ENCODE data around the gene LITAFD. TPM values are rescaled to one million over a fixed set of nuclear protein-coding genes. Genes with fewer than 3 reads are reported as not detected.
"Not testable (repeated sequence)": the region's sequence is repeated elsewhere in the genome, so short reads cannot be mapped to it uniquely, and the experiment has no call there.

The LITAFD gene
- total RNA-seq, 1 donor from 2014 or later, result not detected

DNA sequence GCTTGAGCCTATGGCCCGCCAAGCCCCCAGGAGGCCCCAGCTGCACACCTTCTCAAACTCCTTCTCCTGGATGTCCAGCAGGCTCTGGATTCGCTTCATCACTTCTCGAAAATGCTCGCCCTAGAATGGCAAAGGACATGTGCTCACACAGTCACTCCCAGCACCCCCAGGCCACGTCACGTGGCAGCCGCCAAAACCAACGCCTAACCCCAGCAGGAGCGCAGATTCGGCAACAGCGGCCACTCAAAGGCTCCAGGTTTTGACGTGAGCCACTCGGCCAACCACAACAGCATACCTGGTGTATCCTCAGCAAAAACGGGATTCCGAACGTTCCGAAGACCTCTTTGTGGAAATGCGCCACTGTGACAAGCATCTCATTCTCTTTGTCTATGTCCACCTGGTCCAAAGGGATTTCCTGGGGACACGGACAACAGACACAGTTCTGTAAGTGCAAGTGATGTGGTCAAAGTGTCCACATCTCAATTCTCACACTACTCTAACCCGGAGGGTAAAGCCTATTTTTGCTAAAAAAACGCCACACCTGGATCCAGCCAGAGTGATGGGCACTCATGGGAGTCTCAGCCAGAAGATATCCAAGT lies 12.7 kb downstream of the LITAFD start:
- no peak for DNase-seq (ENCODE audit: low spot score)

DNA sequence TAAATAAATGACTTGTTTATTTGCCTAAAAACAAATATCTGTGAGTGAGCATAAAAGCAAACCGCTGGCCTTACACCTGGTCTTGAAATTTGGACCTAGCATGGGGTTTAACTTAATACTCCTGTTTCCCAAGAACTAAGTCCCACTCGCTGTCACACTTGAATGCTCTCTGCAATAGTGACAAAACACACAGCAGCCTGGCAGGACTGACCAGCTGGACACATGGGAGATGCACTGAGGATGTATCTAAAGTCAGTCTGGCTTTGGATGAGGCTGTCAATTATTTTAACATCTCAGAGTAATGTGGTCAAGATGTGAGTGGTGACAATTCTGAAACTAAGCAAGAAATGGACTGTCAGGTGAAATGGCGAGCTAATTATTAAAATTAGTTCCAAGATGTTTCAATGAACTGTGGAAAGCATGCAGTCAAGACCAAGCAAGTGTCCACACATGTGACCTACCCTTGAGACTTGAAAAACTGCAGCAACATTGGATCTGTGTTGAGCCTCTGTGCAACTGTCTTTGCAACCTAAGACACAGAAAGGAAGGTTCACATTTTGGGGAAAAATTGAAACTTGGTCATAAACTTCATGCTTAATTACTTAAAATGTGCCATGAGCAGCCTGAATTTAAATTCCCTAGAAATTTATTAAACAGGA lies 16.6 kb downstream of the LITAFD start:
- DNase-seq (ENCODE audit: low spot score), result no peak

DNA sequence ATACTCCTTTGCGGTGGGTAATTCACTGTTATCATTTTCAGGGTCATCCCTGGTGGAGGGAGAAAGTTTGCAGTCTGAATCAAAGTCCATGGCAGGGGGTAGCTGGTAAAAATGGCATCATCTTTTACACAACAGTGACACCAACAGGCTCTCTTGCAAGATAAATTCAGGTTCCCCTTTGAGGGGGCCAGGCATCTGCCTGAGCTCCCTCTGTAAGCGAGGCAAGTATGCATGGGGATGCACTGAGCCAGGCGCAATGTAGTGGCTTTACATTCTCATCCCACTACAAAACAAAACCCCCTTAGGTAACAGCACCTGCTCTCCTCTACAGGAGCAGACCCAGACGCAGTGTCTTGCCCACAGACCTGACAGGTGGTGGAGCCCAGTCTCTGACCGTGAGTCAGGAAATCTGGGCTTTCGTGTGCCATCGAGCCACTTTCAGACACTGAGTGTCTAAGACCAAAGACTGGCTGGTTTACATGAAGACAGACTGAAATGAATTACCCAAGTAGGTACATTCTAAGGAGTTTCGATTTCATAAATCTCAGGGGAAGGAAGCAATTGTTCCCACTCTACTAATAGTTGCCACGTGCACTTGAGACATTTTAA lies 17.7 kb downstream of the LITAFD start:
- DNase-seq (ENCODE audit: low spot score), result no peak

GRCh38 chr16:8900343-8900742 lies 18.2 kb downstream of the LITAFD start:
- no peak for DNase-seq (ENCODE audit: low spot score)

DNA sequence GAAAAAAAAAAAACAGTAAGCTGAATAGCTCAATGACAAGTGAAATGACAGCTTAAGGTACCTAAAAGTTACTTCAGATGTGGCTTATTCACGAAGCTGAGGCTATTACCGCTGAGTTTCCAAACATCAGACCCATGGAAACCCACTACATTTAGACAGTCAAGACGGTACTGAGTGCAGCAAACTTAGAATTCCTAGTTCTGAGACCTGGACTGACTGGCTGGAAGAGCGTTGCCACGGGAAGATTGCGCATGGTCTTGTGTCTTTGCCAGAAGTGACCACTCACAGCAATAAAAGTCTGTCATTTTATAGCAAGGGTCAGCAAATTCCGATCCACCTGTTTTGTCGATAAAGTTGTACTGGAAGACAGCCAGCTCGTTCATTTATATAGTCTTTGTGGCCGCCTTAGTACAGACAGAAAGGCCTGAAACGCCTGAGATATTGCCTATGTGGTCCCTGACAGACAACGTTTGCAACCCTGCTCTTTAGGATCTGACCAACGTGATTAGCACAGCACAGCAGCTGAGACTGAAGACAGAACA lies 19.2 kb downstream of the LITAFD start:
- DNase-seq (ENCODE audit: low spot score), result no peak

- no peak for DNase-seq (ENCODE audit: low spot score)
These were observed 20.9 kb downstream of the LITAFD start for GRCh38 chr16:8903004-8903403.

GRCh38 chr16:8904018-8904430 lies 21.9 kb downstream of the LITAFD start:
- no peak for DNase-seq (ENCODE audit: low spot score)

- DNase-seq (ENCODE audit: low spot score), result no peak
These were observed 23.1 kb downstream of the LITAFD start for GRCh38 chr16:8905168-8905762.

DNA sequence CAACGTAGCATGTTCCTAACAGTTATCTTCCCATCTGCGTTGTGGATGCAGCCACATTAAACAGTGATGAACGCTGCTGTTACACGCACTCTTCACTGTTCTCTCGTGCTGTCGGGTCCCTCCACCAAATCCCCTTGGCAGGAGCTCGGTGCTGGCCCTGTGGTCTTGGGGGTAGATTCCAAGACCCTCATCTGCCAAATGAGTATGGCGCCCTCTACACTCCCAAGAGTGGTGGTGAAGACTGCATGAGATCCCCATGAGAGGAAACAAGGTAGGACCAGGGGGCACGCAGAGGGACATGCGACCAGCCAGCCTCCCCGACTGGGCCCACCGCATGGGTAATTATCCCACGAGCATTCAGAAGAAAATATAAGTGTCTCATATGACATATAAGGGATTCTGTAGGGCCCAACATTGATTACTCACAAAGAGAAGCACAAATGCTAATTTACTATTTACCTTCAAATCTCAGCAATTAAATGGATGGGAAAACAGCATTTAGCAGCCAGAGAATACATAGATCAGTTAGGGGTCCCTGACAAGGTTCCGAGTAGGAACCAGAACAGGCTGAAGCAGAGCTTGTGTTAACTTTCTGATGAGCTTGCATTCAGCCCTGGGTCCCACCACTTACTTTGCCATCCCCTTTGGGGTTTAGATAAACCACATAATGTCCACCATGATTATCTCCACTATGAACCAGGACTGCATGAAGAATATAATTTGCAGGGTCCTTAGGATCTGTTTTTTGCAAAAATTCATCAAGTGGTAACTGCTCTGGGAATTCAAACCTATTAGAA lies 23.8 kb downstream of the LITAFD start:
- no peak for DNase-seq (ENCODE audit: low spot score)

DNA sequence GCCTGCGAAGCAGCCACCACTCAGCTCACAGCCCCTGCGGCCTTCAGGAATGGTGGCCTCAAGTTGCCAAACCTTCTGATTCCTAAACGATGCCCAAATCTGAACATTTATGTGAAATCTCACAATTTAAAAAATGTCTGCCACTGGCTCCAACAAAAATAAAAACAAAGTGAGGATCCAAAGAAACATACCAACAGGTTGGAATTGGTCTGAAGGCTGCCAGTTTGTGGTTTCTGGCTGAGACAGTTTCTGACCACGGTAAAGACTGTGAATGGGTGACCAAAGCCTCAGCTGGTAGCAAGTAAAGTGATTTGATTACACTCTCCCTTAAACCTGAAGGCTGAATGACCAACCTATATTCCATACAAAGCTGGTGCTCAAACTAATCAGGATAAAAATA lies 24.9 kb downstream of the LITAFD start:
- no peak for DNase-seq (ENCODE audit: low spot score)

- DNase-seq (ENCODE audit: low spot score), result no peak
These were observed 26.8 kb downstream of the LITAFD start for GRCh38 chr16:8908810-8909468.

DNA sequence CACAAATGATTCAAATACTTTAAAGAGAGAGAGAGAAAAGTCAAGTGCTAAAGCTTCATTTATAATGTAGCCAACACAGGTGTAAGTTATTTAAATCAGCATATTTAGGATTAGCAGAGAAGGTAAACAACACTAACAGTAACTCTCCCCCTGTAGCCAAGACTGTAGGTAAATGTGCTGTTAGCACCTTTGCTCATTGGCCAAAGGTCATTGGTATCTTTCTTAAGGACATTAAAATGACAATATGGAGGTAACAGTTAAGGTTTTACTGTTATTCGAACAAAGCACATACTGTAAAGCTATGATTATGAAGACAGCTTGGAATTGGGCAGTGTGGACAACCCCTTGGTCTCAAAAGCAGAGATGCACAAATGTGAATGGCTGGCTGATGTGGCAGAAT lies 28.7 kb downstream of the LITAFD start:
- no peak for DNase-seq (ENCODE audit: low spot score)

- no peak for DNase-seq (ENCODE audit: low spot score)
These were observed 30.6 kb downstream of the LITAFD start for GRCh38 chr16:8912793-8913192.

GRCh38 chr16:8914098-8914497 lies 31.9 kb downstream of the LITAFD start:
- DNase-seq (ENCODE audit: low spot score), result no peak

DNA sequence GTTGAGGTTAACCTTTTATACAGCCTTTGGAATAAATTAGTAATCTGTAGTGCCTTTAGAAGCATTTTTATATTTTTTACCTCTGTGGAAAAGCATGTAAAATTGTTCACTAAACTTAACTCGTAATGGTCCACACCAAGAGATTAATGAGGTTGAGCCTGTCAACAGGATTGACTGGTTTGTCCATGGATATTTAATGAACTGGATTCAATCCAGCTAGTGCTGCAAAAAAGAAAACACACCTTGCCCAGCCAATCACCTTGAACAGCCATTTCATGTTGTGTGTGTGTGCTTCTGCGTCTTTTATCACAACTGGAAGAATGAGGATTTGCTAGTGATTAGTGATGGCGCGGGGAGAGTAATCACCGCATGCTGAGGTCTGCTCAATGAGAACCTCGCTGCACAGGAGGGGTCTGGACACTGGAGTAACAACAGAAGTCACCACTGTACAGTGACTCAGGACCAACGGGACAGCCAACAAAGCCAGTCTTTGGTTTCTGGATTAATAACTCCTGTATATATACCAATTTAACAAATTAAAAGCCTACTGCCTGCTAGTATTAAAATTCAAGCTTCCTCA lies 33.7 kb downstream of the LITAFD start:
- DNase-seq (ENCODE audit: low spot score), result no peak

DNA sequence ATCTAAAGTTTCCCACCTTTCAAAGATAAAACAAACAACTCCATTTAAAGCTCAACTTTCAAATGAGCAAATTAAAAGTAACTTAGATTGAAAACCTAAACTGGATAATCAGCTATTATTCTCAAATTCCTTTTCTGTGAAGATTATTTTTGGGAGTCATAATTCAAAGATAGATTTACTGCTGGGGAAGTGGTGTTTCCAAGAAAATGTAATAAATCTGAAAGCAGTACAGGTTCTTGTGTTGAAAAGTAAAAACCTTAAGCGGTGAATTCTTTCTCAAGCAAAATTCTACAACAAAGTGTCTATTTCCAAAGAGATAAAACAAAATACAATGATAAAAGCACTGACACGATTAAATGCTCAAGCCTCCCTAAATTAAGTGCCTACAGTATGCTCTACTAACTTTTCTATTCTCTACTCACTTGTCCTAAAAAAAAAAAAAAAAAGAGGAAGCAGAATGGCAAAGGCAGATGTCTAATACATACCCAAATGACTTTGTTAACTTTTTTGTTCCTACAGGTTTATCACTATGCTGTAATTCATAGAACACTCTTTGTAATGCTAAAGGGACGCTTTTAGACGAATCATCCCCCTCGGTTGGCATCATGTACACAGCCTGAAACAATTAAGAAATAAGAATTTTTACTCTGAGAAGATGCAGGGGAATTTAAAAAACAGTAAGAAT lies 34.5 kb downstream of the LITAFD start:
- DNase-seq (ENCODE audit: low spot score), result no peak

DNA sequence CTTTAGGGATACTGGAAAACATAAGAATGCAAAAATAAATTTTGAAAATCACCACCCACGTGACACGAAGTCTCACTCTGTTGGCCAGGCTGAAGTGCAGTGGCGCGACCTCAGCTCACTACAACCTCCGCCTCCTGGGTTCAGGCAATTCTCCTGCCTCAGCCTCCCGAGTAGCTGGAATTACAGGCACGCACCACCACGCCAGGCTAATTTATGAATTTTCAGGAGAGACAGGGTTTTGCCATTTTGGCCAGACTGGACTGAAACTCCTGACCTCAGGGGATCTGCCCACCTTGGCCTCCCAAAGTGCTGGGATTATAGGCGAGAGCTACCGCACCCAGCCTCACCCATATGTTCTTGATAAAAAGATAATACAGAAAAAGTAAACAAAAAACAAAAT lies 35.2 kb downstream of the LITAFD start:
- not testable (repeated sequence) for DNase-seq (ENCODE audit: low spot score)

GRCh38 chr16:8919089-8919933 lies 37.2 kb downstream of the LITAFD start:
- DNase-seq (ENCODE audit: low spot score), result no peak

DNA sequence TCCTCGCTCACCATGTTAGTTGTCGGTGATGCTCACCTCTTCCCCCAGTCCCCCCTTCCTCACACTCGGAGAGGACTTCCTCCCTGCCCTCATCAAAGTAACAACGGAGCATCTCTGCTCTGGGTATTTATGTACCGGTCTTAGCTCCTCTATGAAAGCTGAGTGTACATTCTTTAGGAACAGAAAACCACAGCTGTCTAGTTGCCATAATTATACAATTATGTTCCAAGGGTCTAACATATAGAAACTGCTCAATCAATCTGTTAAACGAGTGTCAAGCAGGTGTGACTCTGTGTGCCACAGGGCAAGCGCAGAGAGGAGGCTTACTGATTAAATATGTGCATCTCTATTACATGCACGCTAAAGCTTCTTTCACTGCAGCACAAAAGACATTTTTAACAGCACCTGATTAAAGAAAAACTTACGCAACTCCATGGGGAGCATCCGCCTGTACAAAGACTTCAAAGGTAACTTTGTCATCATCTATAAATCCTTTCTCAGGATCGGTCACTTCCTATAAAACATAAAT lies 37.8 kb downstream of the LITAFD start:
- DNase-seq (ENCODE audit: low spot score), result no peak
